Endometrium (tissue), 2 donors: ENCODE measurements around the gene ALDH1A3.

Experiments used
- FAIRE-seq: peaks from 2 replicates; lab custom pipeline; 2012; peaks lifted over from hg19 to GRCh38; lab: Jason Lieb, UNC
- donor health status: control.
- donor health status: control.

ALDH1A3 gene

DNA sequence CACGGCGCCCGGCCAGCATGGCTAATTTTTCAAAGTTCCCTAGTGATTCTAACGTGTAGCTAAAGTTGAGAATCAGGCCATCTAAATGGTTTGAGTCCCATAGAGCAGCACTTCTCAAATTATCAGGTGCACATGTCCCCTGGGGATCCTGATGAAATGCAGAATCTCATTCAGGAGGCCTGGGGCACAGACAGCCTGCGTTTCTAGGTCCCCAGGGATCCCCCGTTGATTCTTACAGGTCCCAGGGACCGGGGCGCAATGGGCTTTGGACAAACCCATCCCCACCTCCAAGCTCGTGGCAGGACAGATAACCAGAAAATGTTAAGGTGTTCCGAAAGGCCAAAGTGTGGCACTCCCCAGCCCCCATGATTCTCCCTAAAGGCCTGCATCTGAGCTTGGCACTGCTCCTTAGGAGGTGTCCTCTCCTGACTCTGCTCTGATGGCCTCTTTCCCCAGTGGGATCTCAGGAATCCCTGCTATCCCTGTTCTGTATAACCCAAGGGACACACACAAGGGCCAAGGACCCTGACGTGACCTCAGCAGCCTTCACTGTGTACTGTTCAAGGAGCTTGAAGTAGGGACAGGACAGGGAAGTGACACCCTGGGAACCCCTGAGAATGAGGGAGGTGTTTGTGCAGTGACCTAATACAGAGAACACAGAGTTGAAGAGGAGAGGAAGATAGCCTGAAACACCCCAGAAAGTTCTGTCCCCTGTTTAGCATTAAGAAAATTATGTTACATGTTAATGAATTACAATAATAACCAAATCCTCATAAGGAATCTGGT, 47.5 kb downstream of the ALDH1A3 start:
- FAIRE-seq: no peak

DNA sequence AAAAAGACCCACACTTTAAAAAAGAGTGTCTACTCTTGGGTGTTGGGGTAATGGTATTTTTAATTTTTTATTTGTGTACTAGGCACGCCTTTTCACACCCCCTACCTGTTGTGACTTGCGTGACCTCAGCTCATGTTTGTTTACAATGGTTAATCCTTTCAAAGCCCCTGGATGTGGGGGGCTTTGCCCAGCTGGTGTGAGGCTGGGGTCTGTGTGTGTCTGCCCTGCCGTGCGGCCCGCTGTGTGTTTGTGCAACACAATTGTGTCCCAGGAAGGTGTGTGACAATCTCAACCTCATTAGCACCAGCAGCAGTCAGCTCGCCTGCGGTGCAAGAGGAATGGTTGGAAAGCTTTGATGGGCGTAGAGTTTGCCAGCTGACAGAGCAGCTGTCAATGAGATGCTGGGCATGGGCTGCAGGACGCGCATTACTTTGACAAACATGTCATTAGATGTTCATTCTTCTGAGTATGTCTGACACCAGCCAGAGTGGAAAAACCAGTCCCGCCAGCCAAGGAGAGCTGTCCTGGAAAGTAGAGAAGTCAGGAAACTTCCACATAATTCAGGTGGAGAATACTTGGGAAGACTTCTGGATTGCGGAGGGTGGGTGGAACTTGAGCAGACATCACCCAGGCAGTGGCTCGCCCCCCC, 49.1 kb downstream of the ALDH1A3 start:
- FAIRE-seq: no peak

DNA sequence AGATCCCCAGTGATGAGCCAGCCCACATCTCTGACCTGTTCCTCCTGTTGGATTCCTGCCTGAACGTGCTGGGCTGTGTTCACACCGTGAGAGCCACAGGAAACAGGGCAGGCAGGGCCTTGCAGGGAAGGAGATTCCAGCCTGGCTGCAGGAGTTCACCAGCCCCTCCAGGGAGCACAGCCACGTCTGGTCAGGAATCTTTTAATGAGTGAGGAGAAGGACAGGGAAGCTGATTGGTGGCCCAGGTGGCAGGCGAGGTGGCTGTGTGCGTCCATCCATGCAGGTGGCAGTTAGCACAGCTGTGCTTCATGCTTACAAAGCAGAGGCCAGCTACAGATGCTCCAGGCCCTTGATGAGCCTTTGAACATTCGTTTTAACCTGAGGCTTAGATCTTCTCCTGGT, 50.0 kb downstream of the ALDH1A3 start:
- no peak for FAIRE-seq

DNA sequence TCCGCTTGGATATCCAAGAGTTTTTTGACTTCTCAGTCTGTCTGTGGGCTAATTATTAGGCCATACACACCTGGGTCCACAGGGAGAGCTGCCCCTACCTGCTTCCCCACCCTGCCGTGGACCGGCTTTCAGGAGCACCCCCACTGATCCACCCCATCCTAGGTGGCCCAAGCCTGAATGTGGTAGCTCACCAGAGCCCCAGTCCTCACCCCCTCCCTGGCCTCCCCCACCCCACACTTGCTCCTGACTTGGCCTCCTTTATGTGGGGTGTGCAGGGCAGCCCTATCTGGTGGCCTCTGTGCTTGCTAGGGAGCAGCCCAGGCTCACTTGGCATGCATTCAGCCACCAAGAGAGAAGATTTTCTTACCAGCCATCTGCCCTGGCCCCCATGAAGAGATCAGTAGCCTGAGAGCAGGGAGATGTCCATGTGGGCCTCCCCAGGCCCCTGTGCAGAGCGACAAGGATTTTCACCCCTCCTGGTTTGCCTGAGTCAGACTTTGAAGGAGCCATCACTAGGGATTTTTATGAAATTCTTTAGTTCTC, 50.7 kb downstream of the ALDH1A3 start:
- FAIRE-seq: no peak

DNA sequence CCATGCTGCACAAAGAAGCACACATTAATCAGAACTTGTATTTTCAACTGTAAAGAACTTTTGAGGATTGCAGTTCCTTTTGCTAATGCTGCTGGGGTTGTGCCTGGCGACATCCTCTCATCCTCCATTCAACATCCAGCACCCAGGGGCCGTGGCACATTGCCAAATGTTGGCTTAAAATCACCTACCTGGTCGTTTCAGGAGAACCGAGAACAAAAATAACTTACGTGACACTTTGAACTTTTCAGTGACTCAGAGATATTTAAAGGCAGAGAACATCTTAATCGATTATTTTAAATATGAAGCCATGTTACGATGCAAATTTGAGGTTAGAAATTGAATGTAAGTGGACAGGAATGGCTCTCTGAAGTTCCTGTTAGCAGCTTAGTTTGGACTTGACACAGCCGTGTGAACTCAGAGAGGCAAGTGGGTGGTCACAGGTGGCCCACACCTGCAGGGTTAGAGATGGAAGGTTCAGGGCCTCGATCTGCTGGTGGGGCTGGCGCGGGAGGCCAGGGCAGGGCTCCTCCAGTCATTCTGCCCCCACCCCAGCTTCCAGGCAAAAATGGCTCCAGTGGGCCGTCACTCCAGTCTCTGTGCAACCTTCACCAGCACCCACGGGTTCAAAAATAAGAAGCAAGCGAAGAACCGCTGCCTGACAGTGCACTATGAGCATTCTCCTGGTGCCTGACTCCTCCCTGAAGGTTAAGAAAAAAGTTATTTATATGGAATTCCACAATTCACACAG, 51.7 kb downstream of the ALDH1A3 start:
- no peak for FAIRE-seq

DNA sequence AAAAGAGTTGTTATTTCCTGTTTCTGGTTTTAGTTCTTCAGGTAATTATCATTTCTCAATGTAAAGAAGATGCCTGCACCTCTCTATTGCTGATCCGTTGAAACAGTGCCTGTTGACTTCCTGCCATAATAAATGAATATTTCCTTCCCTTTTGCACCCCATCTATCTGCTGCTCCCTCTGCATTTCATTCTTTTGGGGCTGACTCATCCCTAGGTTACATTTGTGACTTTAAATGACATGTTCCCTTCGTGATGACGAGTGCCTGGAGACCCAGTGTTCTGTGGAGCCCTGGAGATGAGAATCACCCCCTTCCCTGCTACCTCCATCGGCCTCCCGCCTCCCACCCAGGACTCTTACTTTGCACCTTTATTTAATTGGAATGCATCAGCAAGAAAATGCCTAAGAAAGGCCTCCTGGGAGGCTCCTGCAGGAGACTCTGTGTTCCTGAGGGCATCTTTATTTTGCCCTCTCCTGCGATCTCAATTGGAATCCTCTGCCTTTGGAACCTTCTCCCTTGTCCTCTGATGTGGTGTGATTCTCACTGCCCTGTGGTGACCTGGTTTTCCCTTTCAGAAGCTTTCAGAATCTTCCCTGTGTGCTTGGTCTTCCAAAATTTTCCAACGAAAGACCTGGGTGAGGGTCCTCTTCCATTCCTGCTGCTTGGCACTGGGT, 53.2 kb downstream of the ALDH1A3 start:
- no peak for FAIRE-seq

DNA sequence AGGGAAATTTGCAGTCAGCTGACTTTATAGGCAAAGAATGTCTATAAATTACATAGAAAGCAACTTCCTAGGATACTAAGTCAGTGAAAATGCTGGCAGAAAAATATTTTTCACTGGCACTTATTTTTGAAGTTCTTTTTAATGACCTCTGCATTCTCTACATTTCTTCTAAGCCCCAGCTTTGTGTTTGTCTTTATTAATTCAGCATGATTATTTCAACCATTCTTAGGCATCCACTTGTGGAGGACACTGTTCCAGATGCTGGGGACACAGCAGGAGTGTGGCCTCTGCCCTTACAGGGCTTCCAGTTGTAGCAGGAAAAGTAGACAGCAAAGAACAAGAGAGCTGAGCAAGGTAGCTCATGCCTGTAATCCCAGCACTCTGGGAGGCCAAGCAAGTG, 54.5 kb downstream of the ALDH1A3 start:
- no peak for FAIRE-seq

DNA sequence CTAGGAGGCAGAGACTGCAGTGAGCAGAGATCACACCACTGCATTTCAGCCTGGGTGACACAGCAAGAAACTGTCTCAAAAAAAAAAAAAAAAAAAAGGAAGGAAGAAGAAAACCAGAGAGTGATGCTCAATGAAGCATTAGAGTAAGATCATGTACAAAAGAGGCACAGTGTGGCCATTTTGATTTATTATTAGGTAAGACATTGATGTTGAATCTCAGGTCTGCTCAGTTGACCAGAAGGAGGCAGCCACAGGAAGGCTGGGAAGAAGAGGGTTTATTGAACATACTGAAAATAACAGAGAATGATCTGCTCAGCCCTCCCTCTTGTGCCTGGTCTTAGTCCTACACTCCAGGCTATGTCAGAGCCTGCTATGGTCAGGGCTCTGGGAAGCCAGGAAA, 55.1 kb downstream of the ALDH1A3 start:
- no peak for FAIRE-seq

DNA sequence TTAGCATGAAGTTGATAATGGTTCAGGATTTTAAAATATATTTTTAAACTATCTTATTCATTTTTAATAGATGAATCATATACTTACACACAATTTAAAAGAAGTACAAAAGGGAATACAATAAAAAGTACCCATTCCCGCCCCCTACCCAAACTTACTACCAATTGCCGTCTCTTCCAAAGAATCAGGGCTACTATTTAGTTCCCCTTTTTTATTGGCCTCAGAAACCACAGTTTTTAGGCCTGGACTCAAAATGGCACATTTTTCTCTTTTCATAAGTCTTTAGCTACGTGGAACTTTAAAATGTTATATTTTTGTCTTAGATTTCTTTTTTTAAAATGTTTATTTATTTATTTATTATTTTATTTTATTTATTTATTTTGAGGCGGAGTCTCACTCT, 57.5 kb downstream of the ALDH1A3 start:
- FAIRE-seq: no peak

DNA sequence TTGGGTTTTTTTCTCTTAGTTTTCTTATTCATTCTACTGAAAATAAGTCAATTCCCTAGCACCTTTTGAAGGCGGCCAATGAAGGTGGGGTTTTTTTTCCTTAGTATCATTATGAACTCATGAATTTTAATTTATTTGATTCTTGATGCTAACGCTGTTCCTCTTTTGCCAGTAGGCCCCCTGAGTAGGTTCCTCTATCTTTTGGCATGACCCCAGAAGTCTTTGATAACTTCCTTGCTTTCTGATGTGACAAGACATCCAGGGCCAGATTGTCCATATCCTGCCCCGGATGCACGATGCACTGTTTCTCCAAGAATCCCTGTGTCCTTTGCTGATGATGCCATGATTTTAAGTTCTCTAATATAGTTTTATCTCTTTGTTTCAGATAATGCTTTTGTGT, 60.2 kb downstream of the ALDH1A3 start:
- no peak for FAIRE-seq

DNA sequence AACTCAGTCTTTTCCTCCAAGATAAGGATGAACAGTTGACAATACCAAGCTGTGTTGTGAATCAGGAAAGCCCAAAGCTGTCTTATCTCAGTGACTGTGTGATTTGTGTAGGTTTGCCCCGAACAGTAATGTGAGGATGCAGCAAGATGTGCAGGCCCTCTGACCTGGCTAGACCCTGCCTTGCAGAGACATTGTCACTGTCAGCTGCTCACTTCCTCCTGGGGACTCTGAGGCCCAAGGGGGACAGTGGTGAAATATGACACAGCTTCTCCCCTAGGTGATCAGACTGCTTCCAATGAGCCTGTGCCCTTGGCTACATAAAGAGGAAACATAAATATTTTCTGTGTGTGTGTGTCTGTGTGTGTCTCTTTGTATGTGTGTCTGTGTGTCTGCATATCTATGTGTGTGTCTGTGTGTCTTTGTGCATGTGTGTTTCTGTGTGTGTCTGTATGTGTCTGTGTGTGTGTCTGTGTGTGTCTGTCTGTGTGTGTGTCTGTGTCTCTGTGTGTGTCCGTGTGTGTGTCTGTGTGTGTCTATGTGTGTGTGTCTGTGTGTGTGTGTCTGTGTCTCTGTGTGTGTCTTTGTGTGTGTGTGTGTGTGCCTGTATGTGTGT, 61.2 kb downstream of the ALDH1A3 start:
- no peak for FAIRE-seq

DNA sequence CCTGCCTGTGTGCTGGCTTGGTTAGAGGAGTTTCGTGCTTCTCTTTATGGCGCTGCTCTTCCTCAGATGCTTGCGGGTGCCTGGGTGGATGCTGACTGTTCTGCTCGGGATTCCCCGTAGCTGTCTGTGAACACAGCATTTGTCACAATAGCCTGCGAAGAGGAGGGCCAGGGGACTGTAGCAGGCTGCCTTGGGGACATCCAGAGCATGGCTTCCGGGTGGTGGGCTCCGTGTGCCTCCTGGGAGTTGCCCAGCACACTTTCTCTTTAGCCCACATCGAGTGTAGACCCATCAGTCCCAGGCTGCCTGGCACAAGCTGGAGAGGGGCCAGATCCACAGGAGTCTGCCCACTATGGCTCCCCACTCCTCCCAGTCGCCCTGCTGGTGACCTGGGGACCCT, 61.9 kb downstream of the ALDH1A3 start:
- no peak for FAIRE-seq

DNA sequence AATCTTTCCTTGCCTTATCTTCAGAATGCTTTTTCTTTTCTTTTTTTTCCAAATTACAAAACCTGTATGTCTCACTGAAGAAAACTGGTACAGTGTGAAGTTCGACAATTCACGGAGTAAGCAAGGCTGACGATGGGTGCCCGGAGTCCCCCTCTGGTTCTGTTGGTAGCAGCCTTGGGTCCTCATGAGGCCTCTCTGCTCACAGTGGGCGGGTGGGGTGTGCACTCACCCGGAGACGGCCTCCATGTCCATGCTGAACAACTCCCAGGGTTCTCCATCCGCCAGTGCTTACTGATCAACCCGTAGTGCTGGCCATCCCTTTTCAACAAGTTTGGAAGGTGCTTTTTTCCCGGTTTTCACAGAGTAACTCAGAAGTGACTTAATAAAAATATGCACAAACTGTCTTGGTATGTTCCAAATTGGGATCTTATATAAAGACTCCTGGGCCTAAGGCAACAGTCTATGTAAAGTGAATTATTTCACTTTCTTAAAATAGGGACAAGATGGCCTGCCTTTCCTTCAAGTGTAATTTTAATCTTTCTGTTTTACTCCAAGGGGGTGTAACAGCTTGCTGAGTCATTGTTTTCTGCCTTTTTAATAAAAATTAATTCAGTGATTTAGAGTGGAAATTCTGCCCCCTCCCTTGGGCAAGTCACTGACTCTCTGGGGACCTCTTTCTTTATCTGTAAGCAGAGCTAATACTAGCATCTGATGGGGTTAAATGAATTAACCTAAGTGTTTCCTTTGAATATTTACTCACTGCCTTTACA, 63.2 kb downstream of the ALDH1A3 start:
- FAIRE-seq: no peak

DNA sequence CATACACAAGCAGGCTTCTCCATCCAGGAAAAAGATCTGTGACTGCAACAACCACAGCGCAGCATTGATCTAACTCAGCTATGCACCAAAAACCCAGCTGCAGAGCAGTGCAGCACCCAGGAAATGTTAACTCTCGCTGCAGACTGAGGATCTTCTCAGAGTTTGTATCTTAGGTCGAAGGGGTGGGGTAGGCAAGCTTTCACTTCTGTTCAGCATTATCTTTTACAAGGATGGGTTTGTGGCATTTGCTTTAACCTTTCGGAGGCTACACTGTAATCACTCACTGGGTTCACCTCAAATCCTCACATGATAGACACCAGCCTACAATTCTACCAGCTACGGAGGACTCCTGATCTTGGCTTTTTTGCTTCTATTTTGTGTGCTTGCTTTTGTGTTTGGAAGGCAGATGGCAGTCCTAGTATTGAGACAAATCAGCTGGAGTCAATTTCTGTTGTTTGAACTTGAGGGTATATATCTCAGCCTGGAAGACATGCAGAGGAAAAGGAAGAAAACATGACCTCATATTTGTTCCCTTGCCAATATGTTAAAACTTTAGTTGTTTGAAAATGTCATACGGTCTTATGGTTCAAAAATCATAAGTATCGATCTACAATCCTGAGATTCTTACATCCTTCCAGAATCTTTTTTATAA, 64.7 kb downstream of the ALDH1A3 start:
- no peak for FAIRE-seq

DNA sequence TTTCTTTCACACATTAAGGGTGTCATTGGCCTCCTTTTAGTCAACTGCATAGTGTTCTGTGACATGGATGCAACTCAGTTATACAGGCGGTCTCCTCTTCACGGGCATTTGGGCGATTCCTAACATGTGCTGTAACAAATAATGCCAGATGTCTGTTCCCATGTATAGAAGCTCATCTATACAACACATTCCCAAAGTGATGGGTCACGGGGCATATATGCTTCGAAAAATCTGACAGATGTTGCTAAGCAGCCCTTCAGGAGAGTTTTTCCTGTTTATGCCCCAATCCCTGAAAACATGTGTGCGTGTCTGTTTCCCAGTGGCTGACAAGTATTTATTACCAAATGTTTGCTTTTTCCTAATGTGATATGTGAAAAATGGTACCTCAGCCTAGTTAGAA, 65.4 kb downstream of the ALDH1A3 start:
- FAIRE-seq: no peak

DNA sequence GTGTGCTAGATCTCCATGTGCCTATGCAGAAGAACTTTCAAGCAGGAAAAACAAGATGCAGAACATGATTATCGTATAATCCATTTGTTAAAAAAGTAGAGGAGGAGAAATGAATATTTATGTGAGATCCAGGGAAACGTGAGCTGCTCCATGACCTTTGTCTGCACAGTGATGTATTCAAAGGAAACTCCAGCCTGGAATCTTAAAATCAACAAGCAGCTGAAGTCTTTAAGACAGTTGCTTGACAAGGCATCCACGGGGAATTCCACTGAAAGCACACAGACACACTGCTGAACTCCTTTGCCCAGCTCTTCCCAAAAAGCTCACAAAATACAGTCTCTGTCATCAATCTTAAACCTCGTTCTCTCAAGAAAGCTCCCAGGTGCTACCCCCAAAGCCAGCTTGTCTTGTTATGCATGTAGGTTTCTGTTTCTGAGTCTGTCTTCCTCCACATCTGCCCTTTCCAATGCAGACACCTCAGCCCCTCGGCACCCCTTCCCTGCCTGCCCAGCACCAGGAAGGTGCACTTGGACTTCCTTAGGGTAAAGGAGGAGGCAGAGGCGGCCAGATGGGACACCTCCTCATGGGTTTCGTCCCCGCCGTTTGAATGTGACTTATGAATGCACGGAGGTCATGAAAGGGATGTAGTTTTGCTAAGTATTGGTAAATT, 68.3 kb downstream of the ALDH1A3 start:
- FAIRE-seq: no peak

DNA sequence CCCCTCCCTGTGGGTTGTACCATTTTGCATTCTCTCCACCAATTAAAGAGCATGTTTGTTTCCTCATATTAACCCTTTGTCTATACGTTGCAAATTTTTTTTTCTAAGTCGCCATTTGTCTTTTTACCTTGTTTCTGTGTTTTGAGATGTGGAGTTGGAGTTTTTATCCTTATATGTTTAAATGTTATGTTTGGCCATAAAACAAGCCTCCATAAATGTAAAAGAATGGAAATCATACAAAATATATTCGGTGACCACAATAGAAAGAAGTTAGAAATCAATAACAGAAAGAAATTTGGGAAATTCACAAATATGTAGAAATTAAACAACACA, 68.8 kb downstream of the ALDH1A3 start:
- no peak for FAIRE-seq

DNA sequence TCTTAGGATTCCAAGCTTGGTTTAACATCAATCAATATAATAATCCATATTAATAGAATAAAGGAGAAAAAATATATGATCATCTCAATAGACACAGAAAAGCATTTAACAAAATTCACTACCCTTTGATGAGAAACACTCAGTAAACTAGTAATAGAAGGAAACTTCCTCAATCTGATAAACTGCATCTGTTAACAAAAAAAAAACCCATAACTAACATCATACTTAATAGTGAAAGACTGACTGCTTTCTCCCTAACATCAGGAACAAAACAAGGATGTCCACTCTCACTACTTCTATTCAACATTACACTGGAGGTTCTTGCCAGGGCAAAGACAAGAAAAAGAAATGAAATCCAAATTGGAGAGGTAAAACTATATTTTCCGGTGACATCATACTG, 70.1 kb downstream of the ALDH1A3 start:
- no peak for FAIRE-seq

DNA sequence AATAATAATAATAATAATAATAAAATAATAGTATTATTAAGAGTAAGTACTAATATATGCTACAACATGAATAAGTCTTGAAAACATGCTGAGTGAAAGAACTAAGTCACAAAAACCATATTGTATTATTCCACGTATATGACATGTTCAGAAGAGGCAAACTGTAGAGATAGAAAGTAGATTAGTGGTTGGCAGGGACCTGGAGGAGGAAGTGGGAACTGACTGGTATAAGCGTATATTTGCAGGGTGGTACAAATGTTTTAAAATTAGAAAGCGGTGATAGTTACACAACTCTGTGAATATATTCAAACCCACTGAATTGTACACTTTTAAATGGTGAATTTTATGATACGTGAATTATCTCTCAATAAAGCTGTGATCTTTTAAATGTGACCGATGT, 72.3 kb downstream of the ALDH1A3 start:
- FAIRE-seq: no peak

DNA sequence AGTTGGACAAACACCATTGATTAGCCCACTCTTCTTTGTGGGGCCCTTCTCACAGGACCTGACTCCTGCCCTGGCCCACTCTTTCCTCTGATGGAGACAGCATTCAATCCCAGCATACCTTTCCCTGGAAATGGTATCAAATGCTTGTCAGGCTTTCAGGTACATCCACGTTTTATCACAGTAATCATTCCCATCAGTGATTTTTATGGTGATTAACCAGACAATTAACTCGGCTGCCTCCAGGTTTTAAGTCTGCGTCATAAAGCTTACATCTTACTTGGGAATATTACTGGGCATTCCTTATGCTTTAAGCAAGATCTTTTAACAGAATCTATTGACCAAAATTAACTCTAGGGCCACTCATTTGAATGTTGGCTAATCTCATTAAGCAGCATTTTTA, 72.9 kb downstream of the ALDH1A3 start:
- FAIRE-seq: no peak
